ENCODE data around the gene PPP2R5A.

PPP2R5A gene

GRCh38 chr1:212284744-212285684, at the start of gene PPP2R5A:
TSS of gene PPP2R5A (plus strand) at chr1:212285410. CDS start at chr1:212286111, 701 bp downstream.
- DNase-seq (ENCODE audit: low spot score), result peak; percentile 99

- no peak for DNase-seq (ENCODE audit: low spot score)
Measured at GRCh38 chr1:212235857-212236256, 49.4 kb upstream of the PPP2R5A start.

GRCh38 chr1:212236664-212237220, 48.5 kb upstream of the PPP2R5A start:
- DNase-seq (ENCODE audit: low spot score), result no peak

- DNase-seq (ENCODE audit: low spot score), result no peak
Measured at GRCh38 chr1:212237651-212238050, 47.6 kb upstream of the PPP2R5A start.

GRCh38 chr1:212238552-212238951, 46.7 kb upstream of the PPP2R5A start:
- no peak for DNase-seq (ENCODE audit: low spot score)

- DNase-seq (ENCODE audit: low spot score), result no peak
Measured at GRCh38 chr1:212241501-212241900, 43.7 kb upstream of the PPP2R5A start.

GRCh38 chr1:212241957-212242287, 43.3 kb upstream of the PPP2R5A start:
- no peak for DNase-seq (ENCODE audit: low spot score)

GRCh38 chr1:212242288-212242984, 42.8 kb upstream of the PPP2R5A start:
- no peak for DNase-seq (ENCODE audit: low spot score)

GRCh38 chr1:212242985-212243308, 42.3 kb upstream of the PPP2R5A start:
- no peak for DNase-seq (ENCODE audit: low spot score)

GRCh38 chr1:212244441-212244840, 40.8 kb upstream of the PPP2R5A start:
- DNase-seq (ENCODE audit: low spot score), result no peak

GRCh38 chr1:212247179-212247721, 38.0 kb upstream of the PPP2R5A start:
- no peak for DNase-seq (ENCODE audit: low spot score)

GRCh38 chr1:212247988-212248387, 37.2 kb upstream of the PPP2R5A start:
- no peak for DNase-seq (ENCODE audit: low spot score)

GRCh38 chr1:212254853-212255363, 30.3 kb upstream of the PPP2R5A start:
- DNase-seq (ENCODE audit: low spot score), result no peak

- DNase-seq (ENCODE audit: low spot score), result no peak
Measured at GRCh38 chr1:212255705-212256307, 29.4 kb upstream of the PPP2R5A start.

- DNase-seq (ENCODE audit: low spot score), result peak; percentile 33
Measured at GRCh38 chr1:212256369-212256768, 28.8 kb upstream of the PPP2R5A start.

GRCh38 chr1:212257157-212257556, 28.1 kb upstream of the PPP2R5A start:
- no peak for DNase-seq (ENCODE audit: low spot score)

- DNase-seq (ENCODE audit: low spot score), result no peak
Measured at GRCh38 chr1:212259693-212260480, 25.3 kb upstream of the PPP2R5A start.

GRCh38 chr1:212260557-212261355, 24.5 kb upstream of the PPP2R5A start:
- DNase-seq (ENCODE audit: low spot score), result peak; percentile 31

- no peak for DNase-seq (ENCODE audit: low spot score)
Measured at GRCh38 chr1:212261361-212261929, 23.8 kb upstream of the PPP2R5A start.

GRCh38 chr1:212267017-212267416, 18.2 kb upstream of the PPP2R5A start:
- no peak for DNase-seq (ENCODE audit: low spot score)

Data from CD4-positive, alpha-beta T cell treated with Interleukin-15 for 4 hours (primary cell).